Head of caudate nucleus (tissue), 42 donors: ENCODE measurements around the gene HOMER1.
A peak's percentile ranks its signal among the peaks of the same experiment; 100 is the strongest.

ENCODE experiments used
- DNase-seq, 42 donors: peaks; one replicate each; pipeline versions ENCODE4 v3.0.0 to v3.0.0-alpha.2; 2020 to 2021; ENCODE audit warnings: mixed read lengths in 7 of 42
- intact Hi-C: fragments of 100-400 bp; cut with DNase I; formaldehyde crosslinking; loops from one replicate; pipeline ENCODE4 v1.15.0; 2022

The HOMER1 gene

DNA sequence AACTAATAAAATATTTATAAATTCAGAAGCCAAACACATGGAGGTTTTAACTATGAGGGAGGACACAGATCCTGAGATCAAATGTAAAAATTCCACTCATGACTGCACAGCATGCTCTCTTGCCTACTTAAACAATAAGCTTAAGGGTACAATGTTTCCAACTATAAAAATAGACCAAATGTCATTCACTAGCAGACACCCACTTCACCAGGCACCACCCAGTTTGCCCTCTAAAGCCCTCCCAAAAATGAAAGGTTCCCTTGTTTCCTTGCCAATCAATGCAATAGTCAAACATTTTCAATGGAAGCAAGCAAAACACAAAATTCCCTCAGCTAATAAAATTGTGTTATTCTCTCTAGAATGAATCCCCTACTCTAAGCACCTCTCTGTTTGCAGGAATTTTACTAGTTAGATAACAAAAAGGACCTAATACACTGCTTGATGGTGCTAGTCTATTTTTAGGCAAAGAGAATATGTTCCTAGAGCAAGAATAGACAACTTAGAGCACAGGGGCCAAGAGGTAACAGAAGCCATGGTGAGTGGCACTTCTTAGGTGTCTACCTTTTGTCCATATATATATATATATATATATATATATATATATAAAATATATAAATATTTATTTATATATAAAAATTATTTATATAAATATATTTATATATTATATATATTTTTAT is 135.3 kb downstream of the HOMER1 start:
- peak in 17 of 42 donors; percentile 8 to 63 (median 28) for DNase-seq
- intact Hi-C loops: no loop called here

GRCh38 chr5:79357398-79357797 is 156.5 kb downstream of the HOMER1 start:
- intact Hi-C loops: no loop called here
- DNase-seq: no peak

- intact Hi-C loops: no loop called here
- DNase-seq: no peak
These were observed 164.1 kb downstream of the HOMER1 start for GRCh38 chr5:79349881-79350280.

DNA sequence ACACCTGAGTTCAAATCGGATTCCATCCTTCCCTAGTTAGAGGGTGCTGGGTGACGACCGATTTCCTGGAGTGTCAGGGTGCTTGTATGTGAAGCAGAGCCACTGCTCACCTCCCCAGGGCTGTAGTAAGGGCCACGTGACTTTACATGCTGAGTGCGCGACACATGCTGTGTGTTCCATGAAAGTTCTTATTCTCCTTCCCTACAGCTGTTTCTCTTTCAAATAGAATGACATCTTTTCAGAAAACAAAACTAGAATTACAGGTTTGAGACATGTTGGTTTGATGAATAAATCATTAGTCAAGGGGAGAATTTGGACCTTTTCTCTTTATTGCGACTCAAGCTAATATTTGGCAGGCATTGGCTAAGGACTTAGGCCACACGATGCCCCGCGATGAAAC is 164.9 kb downstream of the HOMER1 start:
- no peak for DNase-seq
- intact Hi-C loops: no loop called here

- DNase-seq: peak in 26 of 42 donors; percentile 4 to 62 (median 27)
- intact Hi-C loops: no loop called here
These were observed 167.5 kb downstream of the HOMER1 start for GRCh38 chr5:79346420-79346824.

GRCh38 chr5:79333852-79334557 is 179.9 kb downstream of the HOMER1 start:
- intact Hi-C loops: no loop called here
- no peak for DNase-seq

- no peak for DNase-seq
- intact Hi-C loops: no loop called here
These were observed 183.9 kb downstream of the HOMER1 start for GRCh38 chr5:79330071-79330470.

- intact Hi-C loops: no loop called here
- no peak for DNase-seq
These were observed 184.5 kb downstream of the HOMER1 start for GRCh38 chr5:79329453-79329852.
